Kidney tubule cell (primary cell): ENCODE results near the gene TLR8.

Experiments used
- DNase-seq: peaks from one replicate; pipeline ENCODE4 v3.0.0-alpha.2; 2018; ENCODE audit warnings: low spot score

TLR8 gene

GRCh38 chrX:12906046-12906761, at the start of gene TLR8:
TSS of gene TLR8 (plus strand) at chrX:12906620. CDS start at chrX:12906707, 87 bp downstream.
- DNase-seq = no peak

- no peak for DNase-seq
Measured at GRCh38 chrX:12865359-12865758, 41.1 kb upstream of the TLR8 start.

GRCh38 chrX:12866451-12867377, 39.7 kb upstream of the TLR8 start, which contains the start of gene TLR7:
TSS of gene TLR7 (plus strand) at chrX:12867072. CDS start at chrX:12867579, 507 bp downstream.
- no peak for DNase-seq

DNA sequence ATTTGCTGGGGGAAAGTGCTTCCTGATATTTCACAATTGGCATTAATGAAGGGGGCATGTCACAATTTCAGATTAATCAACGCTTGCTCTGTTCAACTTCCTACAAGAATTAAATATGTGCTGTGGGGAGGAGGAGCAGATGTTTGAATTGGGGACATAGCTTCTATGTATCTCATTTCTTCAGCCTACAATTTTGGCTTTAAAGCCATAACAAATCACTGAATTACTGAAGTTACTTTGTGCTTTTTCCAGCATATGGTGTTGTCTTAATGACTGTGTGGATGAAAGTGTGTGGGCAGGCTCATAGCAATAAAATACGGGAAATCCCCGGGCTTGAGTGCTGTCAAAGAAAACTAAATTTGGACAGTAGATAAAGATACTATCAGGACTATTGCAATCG, 38.7 kb upstream of the TLR8 start:
- DNase-seq = no peak

DNA sequence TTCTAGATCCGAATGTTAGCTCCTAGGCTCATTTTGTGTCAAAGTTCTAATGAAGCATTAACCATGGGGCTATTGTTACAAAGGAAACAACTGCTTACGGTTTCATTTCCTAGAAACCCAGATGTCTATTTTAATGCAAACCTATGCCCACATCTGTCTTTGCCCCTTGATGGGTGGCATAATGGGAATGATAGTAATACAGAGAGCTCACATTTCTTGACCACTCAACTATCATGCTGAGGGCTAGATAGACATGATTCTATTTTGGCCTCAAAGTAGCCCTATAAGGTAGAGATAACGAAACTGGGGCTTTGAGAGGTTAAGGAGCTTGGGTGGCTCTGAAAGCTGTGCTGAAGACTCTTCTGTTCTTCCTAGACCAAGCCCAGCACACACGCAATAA, 37.7 kb upstream of the TLR8 start:
- no peak for DNase-seq

DNA sequence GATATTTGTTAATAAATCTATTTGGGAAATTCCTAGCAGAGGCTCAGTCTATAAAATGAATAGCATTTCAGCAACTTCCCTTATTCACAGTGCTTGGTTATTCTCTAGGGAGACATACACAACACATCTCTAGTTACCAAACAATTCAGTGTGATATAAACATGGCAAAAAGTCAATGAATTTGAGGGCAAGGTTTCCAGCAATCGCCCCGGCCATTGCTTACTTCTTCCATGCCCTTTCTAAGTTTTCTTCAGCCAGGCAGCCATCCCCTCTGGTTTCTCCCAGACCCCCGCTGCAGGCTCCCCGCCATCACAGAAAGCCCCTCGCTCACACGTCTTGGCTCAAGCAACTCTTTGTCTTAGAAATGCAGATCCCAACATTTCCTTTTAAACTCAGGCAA, 35.2 kb upstream of the TLR8 start:
- no peak for DNase-seq

DNA sequence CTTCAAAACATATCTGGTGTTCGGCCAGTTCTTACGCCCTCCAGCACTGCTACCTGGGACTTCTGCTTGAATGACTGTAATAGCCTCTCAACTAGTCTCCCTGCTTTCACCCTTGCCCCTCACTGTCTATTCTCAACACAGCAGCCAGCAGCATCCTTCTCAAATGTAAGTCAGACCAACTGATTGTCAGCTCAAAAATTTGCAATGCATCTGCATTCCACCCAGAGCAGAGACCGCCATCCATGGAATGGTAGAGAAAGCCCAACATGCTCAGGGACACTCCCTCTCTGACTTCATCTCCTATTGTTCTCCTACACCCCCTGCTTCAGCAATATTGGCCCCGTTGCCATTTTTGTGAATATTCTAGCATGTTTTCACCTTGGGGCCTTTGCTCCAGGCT, 33.7 kb upstream of the TLR8 start:
- DNase-seq = no peak

GRCh38 chrX:12874581-12874980, 31.8 kb upstream of the TLR8 start:
- DNase-seq = no peak

DNA sequence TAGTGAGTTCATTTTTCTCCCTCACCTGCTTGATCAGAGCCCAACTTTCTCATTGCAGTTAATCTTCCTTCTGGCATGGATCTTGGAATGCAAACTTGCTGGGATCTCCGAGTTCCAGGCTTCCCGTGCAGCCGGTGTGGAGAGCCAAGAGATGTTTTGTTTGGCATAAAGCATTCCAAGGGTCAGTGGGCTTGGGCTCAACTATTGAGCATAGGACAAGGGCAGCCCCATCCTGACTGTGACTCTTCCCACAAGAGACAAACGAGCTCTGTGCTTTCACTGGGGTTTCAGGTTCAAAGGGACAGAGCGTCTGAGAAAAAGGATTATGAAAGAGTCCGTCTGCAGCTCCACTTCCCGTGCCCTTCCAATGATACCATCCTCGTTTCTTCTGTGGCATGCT, 29.0 kb upstream of the TLR8 start:
- DNase-seq = no peak

DNA sequence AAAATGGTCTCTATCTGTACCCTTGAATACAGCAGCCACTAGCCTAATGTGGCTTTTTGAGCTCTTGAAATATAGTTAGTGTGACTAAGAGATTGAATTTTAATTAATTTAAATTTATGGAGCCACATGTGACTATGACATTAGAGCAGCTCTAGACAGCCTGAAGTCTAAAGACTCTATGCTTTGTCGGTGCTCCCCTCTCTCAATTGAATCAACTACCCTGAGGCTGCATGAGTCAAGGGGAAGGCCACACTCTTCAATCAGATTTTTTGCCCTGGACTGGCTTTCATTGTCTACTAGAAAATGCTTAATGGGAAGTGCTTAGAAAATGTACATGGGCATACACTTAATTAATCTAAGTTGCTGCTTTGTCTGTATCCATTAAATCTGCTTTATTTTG, 27.9 kb upstream of the TLR8 start:
- no peak for DNase-seq

DNA sequence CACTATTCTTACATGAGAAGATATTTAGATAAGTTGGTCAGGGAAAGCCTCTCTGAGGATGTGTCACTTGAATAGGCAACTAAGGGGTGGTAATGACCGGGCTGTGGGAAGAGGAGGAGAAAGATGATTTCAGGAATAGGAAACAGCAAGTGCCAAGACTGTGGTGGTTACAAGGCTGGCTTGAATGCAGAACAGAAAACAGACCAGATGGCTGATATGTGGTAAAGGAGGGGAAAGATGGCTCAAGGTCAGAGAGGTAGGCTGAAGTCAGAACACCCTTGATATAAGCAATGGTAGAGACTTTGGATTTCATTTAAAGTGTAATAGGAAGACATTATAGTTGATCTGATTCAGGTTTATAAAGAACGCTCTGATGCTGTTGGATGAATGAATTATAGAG, 24.5 kb upstream of the TLR8 start:
- no peak for DNase-seq

DNA sequence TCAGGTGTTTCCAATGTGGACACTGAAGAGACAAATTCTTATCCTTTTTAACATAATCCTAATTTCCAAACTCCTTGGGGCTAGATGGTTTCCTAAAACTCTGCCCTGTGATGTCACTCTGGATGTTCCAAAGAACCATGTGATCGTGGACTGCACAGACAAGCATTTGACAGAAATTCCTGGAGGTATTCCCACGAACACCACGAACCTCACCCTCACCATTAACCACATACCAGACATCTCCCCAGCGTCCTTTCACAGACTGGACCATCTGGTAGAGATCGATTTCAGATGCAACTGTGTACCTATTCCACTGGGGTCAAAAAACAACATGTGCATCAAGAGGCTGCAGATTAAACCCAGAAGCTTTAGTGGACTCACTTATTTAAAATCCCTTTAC, 20.9 kb upstream of the TLR8 start:
- no peak for DNase-seq

DNA sequence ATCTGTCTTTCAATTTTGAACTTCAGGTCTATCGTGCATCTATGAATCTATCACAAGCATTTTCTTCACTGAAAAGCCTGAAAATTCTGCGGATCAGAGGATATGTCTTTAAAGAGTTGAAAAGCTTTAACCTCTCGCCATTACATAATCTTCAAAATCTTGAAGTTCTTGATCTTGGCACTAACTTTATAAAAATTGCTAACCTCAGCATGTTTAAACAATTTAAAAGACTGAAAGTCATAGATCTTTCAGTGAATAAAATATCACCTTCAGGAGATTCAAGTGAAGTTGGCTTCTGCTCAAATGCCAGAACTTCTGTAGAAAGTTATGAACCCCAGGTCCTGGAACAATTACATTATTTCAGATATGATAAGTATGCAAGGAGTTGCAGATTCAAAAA, 19.9 kb upstream of the TLR8 start:
- DNase-seq = no peak

GRCh38 chrX:12887141-12887540, 19.3 kb upstream of the TLR8 start:
- no peak for DNase-seq

DNA sequence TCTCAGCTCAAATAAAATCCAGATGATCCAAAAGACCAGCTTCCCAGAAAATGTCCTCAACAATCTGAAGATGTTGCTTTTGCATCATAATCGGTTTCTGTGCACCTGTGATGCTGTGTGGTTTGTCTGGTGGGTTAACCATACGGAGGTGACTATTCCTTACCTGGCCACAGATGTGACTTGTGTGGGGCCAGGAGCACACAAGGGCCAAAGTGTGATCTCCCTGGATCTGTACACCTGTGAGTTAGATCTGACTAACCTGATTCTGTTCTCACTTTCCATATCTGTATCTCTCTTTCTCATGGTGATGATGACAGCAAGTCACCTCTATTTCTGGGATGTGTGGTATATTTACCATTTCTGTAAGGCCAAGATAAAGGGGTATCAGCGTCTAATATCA, 18.7 kb upstream of the TLR8 start:
- DNase-seq = no peak

GRCh38 chrX:12890467-12890866, 16.0 kb upstream of the TLR8 start:
- DNase-seq = no peak

GRCh38 chrX:12891171-12891570, 15.2 kb upstream of the TLR8 start:
- DNase-seq = no peak

DNA sequence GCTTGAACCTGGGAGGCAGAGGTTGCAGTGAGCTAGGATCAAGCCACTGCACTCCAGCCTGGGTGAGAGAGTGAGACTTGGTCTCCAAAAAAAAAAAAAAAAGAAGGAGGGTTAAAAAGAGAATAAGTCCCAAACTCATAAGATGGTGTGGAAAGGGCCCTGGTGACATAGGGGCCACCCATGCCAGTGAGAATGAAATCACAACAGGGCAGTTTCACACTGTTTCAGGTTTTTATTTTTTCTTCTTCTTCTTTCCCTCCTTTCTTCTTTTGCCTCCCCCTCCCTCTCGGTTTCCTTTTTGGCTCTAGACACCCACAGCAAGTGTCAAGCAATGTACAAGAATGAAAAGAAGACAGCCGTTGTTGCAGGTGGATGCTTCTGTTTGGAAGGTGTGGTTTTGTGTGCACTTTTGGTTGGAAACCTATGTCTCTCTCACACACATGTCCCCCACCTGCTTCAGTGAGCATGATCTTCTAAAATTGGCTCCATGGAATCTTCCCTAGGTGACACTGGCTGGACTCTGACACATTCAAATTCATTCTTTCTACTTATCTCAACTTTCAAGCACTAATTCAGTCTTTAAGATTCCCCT, 14.4 kb upstream of the TLR8 start:
- DNase-seq = no peak

DNA sequence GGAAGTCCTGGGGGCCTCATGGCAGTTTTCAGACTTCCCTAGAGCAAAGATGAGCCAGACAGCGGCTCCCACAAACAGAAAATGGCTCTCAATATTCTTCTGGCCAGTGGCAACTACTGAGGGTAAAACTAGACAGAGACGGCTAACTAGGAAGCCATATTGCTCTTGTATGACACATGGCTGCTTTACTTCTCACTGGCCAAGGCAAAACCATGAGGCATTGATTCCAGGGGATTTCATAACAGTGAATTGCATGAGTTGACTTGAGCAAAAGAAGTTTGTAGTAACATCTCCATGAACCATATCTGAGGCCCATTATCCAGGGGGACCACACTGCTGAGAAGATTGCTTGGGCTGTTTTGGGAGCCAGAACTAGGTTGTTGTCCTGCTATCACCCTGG, 13.7 kb upstream of the TLR8 start:
- DNase-seq = no peak

GRCh38 chrX:12894074-12895030, 12.1 kb upstream of the TLR8 start:
- DNase-seq = peak; percentile 25

DNA sequence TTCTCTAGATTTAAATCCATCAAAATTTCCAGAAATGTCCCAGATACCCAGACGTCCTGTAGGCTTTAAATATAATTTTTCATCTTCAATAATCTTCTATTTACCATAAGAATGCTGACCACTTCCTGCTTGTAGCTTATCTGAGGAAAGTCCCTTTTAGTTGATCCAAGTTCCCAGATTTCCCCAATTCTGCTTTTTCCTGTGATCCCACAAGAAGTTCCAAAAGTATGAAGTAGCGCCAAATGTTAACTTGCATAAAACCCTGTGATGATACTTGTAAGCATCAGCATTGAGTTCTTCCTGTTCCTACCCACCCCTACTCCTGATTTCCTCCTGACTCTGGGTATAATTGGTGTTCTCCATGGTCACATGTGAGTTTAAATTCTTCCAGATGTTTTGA, 10.6 kb upstream of the TLR8 start:
- no peak for DNase-seq

GRCh38 chrX:12896935-12897334, 9.5 kb upstream of the TLR8 start:
- DNase-seq = no peak
